22Rv1 (cell line): ENCODE data around the gene KCTD20.

Experiments
- CTCF ChIP-seq: fragments of 450-650 bp; IDR thresholded peaks from 2 replicates; pipeline ENCODE4 v1.5.1; 2017; ENCODE audit warnings: mild to moderate bottlenecking
- ZFX ChIP-seq: fragments of 450-650 bp; IDR thresholded peaks from 2 replicates; pipeline ENCODE4 v1.6.1; 2017; ENCODE audit warnings: antibody characterized with exemption, borderline replicate concordance

- TF ChIP-seq CTCF (no peak), ZFX (no peak)
Measured at GRCh38 chr6:36469946-36470345, 27.1 kb downstream of the KCTD20 start.
